ENCODE measurements around the gene CHTF18.

Gene CHTF18

DNA sequence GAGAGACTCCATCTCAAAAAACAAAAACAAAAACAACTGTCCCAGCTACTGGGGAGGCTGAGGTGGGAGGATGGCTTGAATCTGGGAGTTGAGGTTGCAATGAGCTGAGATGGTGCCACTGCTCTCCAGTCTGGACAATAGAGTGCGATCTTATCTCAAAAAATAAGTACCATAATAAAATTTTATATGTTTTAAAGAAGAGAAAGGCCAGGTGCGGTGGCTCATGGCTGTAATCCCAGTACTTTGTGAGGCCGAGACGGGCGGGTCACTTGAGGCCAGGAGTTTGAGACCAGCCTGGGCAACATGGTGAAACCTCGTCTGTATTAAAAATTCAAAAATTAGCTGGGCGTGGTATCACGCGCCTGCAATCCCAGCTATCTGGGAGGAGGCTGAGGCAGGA, 11.6 kb upstream of the CHTF18 start:
- no peak for DNase-seq

DNA sequence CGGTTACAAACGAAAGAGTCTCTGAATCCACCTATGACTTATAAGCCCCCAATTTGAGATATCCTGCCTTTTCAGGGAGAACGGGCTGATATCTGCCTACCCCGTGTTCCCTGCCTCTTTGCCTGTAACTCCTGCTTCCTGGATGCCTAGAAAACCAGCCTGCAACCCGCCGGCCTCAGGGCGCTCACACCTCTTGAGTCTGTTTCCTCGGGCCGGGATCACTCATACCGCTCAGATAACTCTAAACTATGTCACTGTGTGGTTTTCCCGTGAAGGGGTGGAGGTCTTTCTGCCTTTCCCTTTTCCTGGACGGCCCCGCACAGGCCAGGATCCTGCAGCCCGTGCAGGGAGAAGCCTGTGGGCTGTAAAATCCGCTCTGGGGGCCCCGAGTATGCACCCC, 10.6 kb upstream of the CHTF18 start:
- DNase-seq = no peak

- no peak for DNase-seq
Observed at GRCh38 chr16:778447-778846, 10.0 kb upstream of the CHTF18 start.

- no peak for DNase-seq
Observed at GRCh38 chr16:778909-779527, 9.4 kb upstream of the CHTF18 start.

GRCh38 chr16:779561-779960, 8.9 kb upstream of the CHTF18 start:
- no peak for DNase-seq

- DNase-seq = no peak
Observed at GRCh38 chr16:780296-780695, 8.1 kb upstream of the CHTF18 start.

DNA sequence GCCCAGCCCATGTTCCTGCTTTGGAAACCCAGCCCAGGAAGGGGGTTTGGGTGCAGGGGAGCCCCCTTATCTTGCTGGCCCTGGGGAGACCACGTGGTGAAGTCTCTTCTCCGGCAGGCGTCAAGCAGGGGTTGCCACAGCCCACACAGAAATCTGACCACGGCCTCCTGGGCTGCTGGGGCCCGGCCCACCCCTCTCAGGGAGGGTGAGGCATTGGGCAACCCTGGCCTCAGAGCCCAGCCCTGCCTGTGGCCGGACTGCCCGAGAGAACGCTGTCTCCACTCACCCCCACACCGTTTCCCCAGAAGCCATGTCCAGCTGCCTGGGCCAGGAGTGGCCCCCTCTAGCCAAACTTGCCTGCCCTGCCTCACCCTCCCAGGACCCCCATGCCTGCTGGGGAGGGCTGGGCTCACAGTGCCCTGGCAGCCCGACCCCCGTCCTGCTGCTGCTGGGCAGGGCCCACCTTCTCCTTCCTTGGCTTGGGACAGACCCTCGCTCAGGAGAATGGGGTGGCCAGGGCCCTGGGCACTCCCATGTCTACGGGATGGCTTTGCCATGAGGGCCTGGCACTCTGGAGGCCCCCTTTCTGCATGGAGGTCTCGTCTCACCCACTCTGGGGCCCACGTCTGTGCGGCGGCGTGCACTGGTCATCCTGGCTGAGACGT, 6.9 kb upstream of the CHTF18 start:
- no peak for DNase-seq

GRCh38 chr16:782258-782657, 6.2 kb upstream of the CHTF18 start:
- DNase-seq = no peak

GRCh38 chr16:782766-783403, 5.5 kb upstream of the CHTF18 start:
- no peak for DNase-seq

- no peak for DNase-seq
Observed at GRCh38 chr16:783404-784161, 4.8 kb upstream of the CHTF18 start.

GRCh38 chr16:784431-784830, 4.0 kb upstream of the CHTF18 start:
- DNase-seq = no peak

DNA sequence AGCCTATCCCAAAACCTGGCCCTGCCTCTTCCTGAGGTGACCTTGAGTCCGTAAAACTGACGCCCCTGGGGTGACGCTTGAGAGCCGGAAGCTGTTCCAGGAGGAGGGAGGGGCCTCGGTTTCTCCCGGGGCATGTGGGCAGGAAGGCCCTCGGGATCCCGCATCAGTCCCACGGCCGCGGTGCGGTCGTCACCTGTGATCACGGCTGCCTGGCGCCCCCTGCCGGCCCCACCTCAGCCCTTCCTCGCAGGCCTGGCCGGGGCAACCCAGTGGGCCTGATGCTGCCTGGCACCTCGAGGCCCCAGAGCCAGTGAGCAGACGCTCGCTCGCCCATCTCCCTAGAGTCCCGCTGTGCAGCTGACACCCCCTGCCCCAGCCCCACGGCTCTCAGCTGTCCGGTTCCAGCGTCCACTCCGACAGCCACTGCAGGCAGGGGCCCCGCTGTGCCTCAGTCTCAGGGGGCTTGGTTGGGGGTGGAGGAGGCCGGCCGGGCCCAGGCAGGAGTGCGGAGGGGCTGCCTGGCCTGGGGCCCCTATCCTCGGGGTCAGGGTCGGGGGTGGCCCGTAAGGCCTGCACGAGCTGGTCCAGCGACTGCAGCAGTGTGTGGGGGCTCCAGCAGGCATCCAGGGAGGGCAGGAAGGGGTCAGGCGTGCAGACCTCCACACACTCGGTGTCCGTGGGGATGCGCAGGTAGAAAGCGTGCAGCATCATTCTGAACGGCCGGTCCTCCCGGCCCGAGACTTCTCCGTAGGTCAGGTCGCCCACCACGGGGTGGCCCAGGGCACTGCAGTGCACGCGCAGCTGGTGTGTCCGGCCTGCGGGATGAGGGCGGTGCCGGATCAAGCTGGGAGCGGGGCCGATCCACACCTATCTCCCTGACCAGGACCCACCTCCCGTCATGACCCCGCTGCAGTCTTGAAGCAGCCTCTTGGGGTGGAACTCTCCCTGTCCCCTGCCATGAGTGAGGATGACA, 2.6 kb upstream of the CHTF18 start:
- no peak for DNase-seq

DNA sequence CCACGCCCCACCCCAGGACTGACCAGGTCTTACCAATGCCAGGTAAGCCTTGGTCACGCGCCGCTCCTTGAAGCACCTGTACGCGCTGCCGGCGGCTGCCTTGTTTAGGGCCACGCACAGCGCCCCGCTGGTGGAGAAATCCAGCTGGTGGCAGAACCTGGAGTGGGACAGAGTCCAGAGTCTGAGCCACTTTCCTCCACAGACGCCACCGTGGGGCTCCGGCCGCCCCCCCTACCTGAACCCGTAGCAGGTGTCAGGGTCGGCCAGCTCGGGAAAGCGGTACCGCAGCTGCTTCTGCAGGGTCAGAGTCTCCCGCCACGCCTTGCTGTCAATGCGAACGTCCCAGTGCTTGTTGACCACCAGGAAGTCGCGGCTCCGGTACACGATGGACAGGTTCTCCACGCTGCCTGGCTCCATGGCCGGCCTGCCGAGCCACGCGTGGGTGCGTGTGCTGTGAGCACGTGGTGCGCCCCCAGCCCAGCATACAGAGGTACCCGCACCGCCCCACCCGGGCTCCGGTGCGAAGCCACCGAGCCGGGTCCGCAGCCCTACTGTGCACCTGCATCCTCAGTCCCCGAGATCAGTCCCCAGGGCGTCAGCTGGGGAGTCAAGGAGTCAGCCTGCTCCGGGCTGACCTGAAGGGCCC, 976 bp upstream of the CHTF18 start:
- no peak for DNase-seq

- DNase-seq = no peak
Observed at GRCh38 chr16:787978-788398, 432 bp upstream of the CHTF18 start, which contains the start of gene RPUSD1. RPUSD1 (minus strand) TSS chr16:788381; CDS start chr16:787737, 644 bp downstream.

- no peak for DNase-seq
Observed at GRCh38 chr16:789191-789850, 901 bp downstream of the CHTF18 start.

- DNase-seq = no peak
Observed at GRCh38 chr16:790086-790485, 1.7 kb downstream of the CHTF18 start.

- DNase-seq = no peak
Observed at GRCh38 chr16:791131-791530, 2.7 kb downstream of the CHTF18 start.

DNA sequence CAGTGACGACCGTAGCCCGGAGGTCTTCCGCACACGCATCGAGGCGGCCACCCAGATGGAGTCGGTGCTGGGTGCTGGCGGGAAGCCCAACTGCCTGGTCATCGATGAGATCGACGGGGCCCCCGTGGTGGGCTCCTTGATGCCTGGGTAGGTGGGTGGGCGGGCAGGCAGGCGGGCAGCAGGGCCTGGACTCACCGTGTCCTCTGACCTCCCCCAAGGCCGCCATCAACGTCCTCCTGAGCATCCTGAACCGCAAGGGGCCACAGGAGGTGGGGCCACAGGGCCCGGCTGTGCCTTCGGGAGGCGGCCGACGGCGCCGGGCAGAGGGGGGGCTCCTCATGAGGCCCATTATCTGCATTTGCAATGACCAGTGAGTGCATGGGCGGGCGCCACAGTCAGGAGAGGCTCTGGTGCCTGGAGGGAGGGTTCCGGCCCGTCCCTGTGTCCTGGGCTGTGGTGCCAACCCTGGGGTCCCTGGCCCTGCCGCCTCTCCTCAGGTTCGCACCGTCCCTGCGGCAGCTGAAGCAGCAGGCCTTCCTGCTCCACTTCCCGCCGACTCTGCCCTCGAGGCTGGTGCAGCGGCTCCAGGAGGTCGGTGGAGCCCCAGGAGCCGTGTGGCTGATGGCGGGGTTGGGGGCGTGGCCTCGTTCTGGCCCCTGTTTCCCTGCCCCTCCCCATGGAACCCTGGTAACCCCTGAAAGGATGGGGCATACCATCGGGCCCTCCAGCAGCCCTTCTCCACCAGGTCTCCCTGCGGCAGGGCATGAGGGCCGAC, 4.0 kb downstream of the CHTF18 start:
- DNase-seq = no peak

GRCh38 chr16:793414-793813, 5.0 kb downstream of the CHTF18 start:
- DNase-seq = no peak

- no peak for DNase-seq
Observed at GRCh38 chr16:794091-794822, 5.8 kb downstream of the CHTF18 start.

All from right forelimb (tissue), 1 donor.